ENCODE measurements around the gene C1orf21.
A peak's percentile ranks its signal among the peaks of the same experiment; 100 is the strongest.

- TF ChIP-seq CTCF (IDR thresholded peaks at IDR 0.05) (peak in 4 of 5 experiments; percentile 27 to 63 (median 40)), POLR2A (IDR thresholded peaks at IDR 0.05) (no peak)
These were observed 176.5 kb downstream of the C1orf21 start for GRCh38 chr1:184563308-184563707.
